K562 (cell line): Measurements from ENCODE around the gene AGR3.

Experiments used
- EHMT2 ChIP-seq: fragments of 450-650 bp; IDR thresholded peaks from 2 replicates; pipeline ENCODE4 v1.6.1; 2018; ENCODE audit warnings: antibody characterized with exemption
- FOXA1 ChIP-seq: fragments of 450-650 bp; IDR thresholded peaks from 2 replicates; pipeline ENCODE4 v1.6.1; 2016; ENCODE audit warnings: mild to moderate bottlenecking, borderline replicate concordance
- FUS ChIP-seq: fragments of 200-400 bp; formaldehyde crosslinking; optimal IDR thresholded peaks from 2 replicates; pipeline ENCODE3; 2017; ENCODE audit warnings: low read depth, low read length
- KAT7 ChIP-seq: sonication (generic); formaldehyde crosslinking; IDR thresholded peaks from 2 replicates; pipeline ENCODE4 v1.8.0; 2022; ENCODE audit warnings: missing genetic modification reagents, mild to moderate bottlenecking, borderline replicate concordance
- MAZ ChIP-seq, 2 experiments: fragments of 450-650 bp in 1 of 2; sonication (generic) in 1 of 2; formaldehyde crosslinking; IDR thresholded peaks in 1 of 2; conservative IDR thresholded peaks in 1 of 2; 2 replicates each; pipeline versions ENCODE4 v1.4.0 to v1.5.0; 2020; ENCODE audit warnings: mild to moderate bottlenecking in 1 of 2, missing genetic modification reagents in 1 of 2
- MXI1 ChIP-seq: IDR thresholded peaks from 2 replicates; pipeline ENCODE4 v1.6.1; 2011; ENCODE audit warnings: low read depth, mild to moderate bottlenecking, improper control_type of control experiment, low read length
- TEAD1 ChIP-seq, 2 experiments: fragments of 450-650 bp in 1 of 2; sonication (generic) in 1 of 2; formaldehyde crosslinking; IDR thresholded peaks; 2 replicates each; pipeline versions ENCODE4 v1.4.0 to v1.8.0; 2020 to 2022; ENCODE audit warnings: mild to moderate bottlenecking in 2 of 2, missing genetic modification reagents in 1 of 2
- ZC3H4 ChIP-seq: sonication (generic); formaldehyde crosslinking; IDR thresholded peaks from 2 replicates; pipeline ENCODE4 v1.9.0; 2021; ENCODE audit warnings: missing genetic modification reagents, borderline replicate concordance
- TF ChIP-seq, protein P1 (sequence below), 3 experiments: fragments of 200-800 bp in 1 of 3; fragments of 250-450 bp in 1 of 3; fragments of 450-650 bp in 1 of 3; sonication (Bioruptor Pico) in 1 of 3; sonication (Bioruptor generic) in 1 of 3; formaldehyde crosslinking in 1 of 3; IDR thresholded peaks; 2 replicates each; pipeline versions ENCODE4 v1.6.1 to v1.8.0; 2016 to 2022; ENCODE audit warnings: mild to moderate bottlenecking in 2 of 3, missing genetic modification characterization in 2 of 3, missing compliant biosample characterization in 1 of 3, moderate library complexity in 1 of 3
- TF ChIP-seq, protein P2 (sequence below), 3 experiments: IDR thresholded peaks in 2 of 3; conservative IDR thresholded peaks in 1 of 3; 2 replicates each; pipeline ENCODE4 v1.5.1; 2011 to 2012; ENCODE audit warnings: low read length in 3 of 3, mild to moderate bottlenecking in 3 of 3, control low read depth in 2 of 3, improper control_type of control experiment in 1 of 3, inconsistent platforms in 1 of 3, low read depth in 1 of 3, mixed read lengths in 1 of 3, moderate library complexity in 1 of 3; ENCODE audit not compliant: insufficient read depth in 2 of 3
- TF ChIP-seq, protein P3 (sequence below), 3 experiments: fragments of 200-800 bp in 1 of 3; sonication (Bioruptor generic) in 1 of 3; sonication (generic) in 1 of 3; formaldehyde crosslinking in 1 of 3; IDR thresholded peaks; 2 replicates each; pipeline versions ENCODE4 v1.6.1 to v1.8.0; 2016 to 2022; ENCODE audit warnings: mild to moderate bottlenecking in 2 of 3, missing compliant biosample characterization in 2 of 3, missing genetic modification characterization in 2 of 3, missing genetic modification reagents in 1 of 3
- TF ChIP-seq, protein P4 (sequence below), 2 experiments: fragments of 450-650 bp in 1 of 2; sonication (generic) in 1 of 2; formaldehyde crosslinking; conservative IDR thresholded peaks; 2 replicates each; pipeline versions ENCODE4 v1.4.0 to v1.8.1; 2020 to 2022; ENCODE audit warnings: mild to moderate bottlenecking in 1 of 2, missing genetic modification reagents in 1 of 2
- TF ChIP-seq, protein P5 (sequence below): fragments of 200-800 bp; sonication (Bioruptor generic); IDR thresholded peaks from 2 replicates; pipeline ENCODE4 v1.6.1; 2016; ENCODE audit warnings: missing genetic modification characterization, missing compliant biosample characterization

DNA sequence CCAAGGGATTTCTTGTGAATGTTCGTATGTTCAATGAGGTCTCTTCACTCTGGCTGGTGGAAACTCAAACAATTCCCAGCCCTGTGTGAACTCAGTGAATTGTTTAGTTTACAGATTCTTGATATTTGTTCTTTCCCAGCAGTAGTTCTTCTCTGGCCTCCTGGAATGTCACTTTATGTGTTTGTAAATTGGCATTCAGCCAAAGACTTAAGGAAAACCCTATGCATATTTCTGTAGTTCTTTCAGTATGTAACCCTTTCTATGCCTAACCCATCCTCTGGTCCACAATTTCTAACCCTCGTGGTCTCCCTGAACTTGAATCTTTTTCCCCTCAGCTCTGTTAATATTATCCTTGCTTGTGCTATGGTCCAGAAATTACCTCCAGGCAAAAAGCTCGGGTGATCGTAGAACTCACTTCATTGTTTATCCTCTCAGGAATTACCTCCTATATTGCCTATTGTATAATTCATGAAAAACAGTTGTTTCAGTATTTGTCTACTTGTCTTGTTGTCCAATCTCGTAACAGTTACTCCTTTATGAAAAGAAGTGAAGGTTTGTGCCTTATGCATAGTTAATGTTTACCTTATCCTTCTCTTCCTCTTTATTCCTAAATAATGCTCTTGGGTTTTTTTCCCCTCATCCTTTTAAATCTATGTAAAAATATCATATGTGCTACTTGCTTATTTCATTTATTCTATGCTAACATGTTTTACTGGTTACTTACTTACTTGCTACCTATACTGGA lies 23.7 kb upstream of the AGR3 start:
- TF ChIP-seq, protein P1, sequence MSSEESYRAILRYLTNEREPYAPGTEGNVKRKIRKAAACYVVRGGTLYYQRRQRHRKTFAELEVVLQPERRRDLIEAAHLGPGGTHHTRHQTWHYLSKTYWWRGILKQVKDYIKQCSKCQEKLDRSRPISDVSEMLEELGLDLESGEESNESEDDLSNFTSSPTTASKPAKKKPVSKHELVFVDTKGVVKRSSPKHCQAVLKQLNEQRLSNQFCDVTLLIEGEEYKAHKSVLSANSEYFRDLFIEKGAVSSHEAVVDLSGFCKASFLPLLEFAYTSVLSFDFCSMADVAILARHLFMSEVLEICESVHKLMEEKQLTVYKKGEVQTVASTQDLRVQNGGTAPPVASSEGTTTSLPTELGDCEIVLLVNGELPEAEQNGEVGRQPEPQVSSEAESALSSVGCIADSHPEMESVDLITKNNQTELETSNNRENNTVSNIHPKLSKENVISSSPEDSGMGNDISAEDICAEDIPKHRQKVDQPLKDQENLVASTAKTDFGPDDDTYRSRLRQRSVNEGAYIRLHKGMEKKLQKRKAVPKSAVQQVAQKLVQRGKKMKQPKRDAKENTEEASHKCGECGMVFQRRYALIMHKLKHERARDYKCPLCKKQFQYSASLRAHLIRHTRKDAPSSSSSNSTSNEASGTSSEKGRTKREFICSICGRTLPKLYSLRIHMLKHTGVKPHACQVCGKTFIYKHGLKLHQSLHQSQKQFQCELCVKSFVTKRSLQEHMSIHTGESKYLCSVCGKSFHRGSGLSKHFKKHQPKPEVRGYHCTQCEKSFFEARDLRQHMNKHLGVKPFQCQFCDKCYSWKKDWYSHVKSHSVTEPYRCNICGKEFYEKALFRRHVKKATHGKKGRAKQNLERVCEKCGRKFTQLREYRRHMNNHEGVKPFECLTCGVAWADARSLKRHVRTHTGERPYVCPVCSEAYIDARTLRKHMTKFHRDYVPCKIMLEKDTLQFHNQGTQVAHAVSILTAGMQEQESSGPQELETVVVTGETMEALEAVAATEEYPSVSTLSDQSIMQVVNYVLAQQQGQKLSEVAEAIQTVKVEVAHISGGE (CRISPR knock-in tag; IDR thresholded peaks at IDR 0.05), result no peak
- TF ChIP-seq ZC3H4 (CRISPR knock-in tag) (no peak), FOXA1 (no peak), EHMT2 (no peak), MXI1 (no peak), KAT7 (no peak), MAZ (CRISPR knock-in tag; conservative IDR thresholded peaks at IDR 0.05 in 1 of 2, IDR thresholded peaks at IDR 0.05 in 1 of 2) (no peak), FUS (no peak), TEAD1 (CRISPR knock-in tag; IDR thresholded peaks at IDR 0.05) (no peak)
- TF ChIP-seq, protein P2, sequence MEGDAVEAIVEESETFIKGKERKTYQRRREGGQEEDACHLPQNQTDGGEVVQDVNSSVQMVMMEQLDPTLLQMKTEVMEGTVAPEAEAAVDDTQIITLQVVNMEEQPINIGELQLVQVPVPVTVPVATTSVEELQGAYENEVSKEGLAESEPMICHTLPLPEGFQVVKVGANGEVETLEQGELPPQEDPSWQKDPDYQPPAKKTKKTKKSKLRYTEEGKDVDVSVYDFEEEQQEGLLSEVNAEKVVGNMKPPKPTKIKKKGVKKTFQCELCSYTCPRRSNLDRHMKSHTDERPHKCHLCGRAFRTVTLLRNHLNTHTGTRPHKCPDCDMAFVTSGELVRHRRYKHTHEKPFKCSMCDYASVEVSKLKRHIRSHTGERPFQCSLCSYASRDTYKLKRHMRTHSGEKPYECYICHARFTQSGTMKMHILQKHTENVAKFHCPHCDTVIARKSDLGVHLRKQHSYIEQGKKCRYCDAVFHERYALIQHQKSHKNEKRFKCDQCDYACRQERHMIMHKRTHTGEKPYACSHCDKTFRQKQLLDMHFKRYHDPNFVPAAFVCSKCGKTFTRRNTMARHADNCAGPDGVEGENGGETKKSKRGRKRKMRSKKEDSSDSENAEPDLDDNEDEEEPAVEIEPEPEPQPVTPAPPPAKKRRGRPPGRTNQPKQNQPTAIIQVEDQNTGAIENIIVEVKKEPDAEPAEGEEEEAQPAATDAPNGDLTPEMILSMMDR (IDR thresholded peaks at IDR 0.05 in 2 of 3, conservative IDR thresholded peaks at IDR 0.05 in 1 of 3; ENCODE audit: insufficient read depth in 2 of 3, low read depth in 1 of 3, low read length in 3 of 3), result no peak
- TF ChIP-seq, protein P3, sequence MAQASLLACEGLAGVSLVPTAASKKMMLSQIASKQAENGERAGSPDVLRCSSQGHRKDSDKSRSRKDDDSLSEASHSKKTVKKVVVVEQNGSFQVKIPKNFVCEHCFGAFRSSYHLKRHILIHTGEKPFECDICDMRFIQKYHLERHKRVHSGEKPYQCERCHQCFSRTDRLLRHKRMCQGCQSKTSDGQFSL (CRISPR knock-in tag; IDR thresholded peaks at IDR 0.05), result no peak
- TF ChIP-seq, protein P3 (tag; IDR thresholded peaks at IDR 0.05), result no peak
- TF ChIP-seq, protein P4, sequence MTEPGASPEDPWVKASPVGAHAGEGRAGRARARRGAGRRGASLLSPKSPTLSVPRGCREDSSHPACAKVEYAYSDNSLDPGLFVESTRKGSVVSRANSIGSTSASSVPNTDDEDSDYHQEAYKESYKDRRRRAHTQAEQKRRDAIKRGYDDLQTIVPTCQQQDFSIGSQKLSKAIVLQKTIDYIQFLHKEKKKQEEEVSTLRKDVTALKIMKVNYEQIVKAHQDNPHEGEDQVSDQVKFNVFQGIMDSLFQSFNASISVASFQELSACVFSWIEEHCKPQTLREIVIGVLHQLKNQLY (CRISPR knock-in tag; conservative IDR thresholded peaks at IDR 0.05), result no peak
- TF ChIP-seq, protein P5, sequence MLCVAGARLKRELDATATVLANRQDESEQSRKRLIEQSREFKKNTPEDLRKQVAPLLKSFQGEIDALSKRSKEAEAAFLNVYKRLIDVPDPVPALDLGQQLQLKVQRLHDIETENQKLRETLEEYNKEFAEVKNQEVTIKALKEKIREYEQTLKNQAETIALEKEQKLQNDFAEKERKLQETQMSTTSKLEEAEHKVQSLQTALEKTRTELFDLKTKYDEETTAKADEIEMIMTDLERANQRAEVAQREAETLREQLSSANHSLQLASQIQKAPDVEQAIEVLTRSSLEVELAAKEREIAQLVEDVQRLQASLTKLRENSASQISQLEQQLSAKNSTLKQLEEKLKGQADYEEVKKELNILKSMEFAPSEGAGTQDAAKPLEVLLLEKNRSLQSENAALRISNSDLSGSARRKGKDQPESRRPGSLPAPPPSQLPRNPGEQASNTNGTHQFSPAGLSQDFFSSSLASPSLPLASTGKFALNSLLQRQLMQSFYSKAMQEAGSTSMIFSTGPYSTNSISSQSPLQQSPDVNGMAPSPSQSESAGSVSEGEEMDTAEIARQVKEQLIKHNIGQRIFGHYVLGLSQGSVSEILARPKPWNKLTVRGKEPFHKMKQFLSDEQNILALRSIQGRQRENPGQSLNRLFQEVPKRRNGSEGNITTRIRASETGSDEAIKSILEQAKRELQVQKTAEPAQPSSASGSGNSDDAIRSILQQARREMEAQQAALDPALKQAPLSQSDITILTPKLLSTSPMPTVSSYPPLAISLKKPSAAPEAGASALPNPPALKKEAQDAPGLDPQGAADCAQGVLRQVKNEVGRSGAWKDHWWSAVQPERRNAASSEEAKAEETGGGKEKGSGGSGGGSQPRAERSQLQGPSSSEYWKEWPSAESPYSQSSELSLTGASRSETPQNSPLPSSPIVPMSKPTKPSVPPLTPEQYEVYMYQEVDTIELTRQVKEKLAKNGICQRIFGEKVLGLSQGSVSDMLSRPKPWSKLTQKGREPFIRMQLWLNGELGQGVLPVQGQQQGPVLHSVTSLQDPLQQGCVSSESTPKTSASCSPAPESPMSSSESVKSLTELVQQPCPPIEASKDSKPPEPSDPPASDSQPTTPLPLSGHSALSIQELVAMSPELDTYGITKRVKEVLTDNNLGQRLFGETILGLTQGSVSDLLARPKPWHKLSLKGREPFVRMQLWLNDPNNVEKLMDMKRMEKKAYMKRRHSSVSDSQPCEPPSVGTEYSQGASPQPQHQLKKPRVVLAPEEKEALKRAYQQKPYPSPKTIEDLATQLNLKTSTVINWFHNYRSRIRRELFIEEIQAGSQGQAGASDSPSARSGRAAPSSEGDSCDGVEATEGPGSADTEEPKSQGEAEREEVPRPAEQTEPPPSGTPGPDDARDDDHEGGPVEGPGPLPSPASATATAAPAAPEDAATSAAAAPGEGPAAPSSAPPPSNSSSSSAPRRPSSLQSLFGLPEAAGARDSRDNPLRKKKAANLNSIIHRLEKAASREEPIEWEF (CRISPR knock-in tag), result no peak
